ENCODE measurements around the gene PRICKLE2. TPM values are rescaled to one million over a fixed set of nuclear protein-coding genes. Genes with fewer than 3 reads are reported as not detected.

Gene PRICKLE2
- total and polyA plus RNA-seq, 4 donors, result 0.89 to 8.0 (median 3.2) TPM

DNA sequence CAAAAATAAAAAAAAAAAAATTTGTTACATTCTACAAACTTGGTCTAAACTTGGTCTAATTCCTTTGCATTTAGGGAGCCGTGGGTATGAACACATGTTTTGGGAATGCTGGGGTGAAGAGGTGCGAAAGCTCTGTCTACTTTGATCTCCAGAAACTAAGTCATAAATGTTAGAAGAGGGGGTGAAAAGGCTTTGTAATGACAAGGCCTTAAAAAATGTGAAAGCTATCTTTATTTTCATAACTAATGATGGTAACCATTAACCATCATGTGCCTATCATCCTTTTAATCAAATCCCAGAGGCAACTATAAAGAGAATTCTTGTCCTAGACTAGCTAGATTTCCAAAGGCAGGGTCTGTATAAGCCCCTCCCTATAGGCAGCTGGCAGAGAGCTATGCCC lies 60.9 kb downstream of the PRICKLE2 start (continued):
- TF ChIP-seq, protein P1, sequence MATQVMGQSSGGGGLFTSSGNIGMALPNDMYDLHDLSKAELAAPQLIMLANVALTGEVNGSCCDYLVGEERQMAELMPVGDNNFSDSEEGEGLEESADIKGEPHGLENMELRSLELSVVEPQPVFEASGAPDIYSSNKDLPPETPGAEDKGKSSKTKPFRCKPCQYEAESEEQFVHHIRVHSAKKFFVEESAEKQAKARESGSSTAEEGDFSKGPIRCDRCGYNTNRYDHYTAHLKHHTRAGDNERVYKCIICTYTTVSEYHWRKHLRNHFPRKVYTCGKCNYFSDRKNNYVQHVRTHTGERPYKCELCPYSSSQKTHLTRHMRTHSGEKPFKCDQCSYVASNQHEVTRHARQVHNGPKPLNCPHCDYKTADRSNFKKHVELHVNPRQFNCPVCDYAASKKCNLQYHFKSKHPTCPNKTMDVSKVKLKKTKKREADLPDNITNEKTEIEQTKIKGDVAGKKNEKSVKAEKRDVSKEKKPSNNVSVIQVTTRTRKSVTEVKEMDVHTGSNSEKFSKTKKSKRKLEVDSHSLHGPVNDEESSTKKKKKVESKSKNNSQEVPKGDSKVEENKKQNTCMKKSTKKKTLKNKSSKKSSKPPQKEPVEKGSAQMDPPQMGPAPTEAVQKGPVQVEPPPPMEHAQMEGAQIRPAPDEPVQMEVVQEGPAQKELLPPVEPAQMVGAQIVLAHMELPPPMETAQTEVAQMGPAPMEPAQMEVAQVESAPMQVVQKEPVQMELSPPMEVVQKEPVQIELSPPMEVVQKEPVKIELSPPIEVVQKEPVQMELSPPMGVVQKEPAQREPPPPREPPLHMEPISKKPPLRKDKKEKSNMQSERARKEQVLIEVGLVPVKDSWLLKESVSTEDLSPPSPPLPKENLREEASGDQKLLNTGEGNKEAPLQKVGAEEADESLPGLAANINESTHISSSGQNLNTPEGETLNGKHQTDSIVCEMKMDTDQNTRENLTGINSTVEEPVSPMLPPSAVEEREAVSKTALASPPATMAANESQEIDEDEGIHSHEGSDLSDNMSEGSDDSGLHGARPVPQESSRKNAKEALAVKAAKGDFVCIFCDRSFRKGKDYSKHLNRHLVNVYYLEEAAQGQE (IDR thresholded peaks at IDR 0.05), result no peak
- TF ChIP-seq FOXA2 (IDR thresholded peaks at IDR 0.05) (no peak), RXRA (IDR thresholded peaks at IDR 0.05) (no peak), FOXA1 (IDR thresholded peaks at IDR 0.05) (no peak), HNF4A (conservative IDR thresholded peaks at IDR 0.05) (no peak), EGR1 (IDR thresholded peaks at IDR 0.05; ENCODE audit: low read depth in 2 of 2) (no peak)

DNA sequence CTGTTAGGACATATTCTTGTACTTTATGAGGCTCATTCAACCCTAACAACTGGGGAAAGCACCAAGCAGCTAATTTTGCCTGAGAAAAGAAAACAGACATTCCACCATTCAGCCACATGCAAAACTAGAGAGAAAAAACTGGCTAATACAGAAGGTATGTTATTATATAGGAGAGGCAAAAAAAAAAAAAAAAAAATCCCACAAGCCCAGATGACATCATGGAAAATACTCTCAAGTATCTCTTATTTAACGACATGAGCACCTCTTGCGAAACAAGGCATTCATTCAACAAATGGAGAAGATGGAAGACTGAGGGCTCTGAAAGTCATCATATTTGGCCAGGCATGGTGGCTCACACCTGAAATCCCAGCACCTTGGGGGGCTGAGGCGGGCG lies 61.5 kb downstream of the PRICKLE2 start:
- Histone ChIP-seq H3K4me3 (ENCODE audit: low read depth in 1 of 3, low read length in 3 of 3) (no peak overlapping the region), H3K27ac (ENCODE audit: low read depth in 1 of 2, low read length in 2 of 2) (no peak overlapping the region), H3K9me3 (ENCODE audit: control insufficient read depth in 4 of 4, low read length in 3 of 4) (no peaks in the 10 kb centered on the region), H3K4me1 (ENCODE audit: control insufficient read depth in 4 of 4, insufficient read depth in 4 of 4, low read length in 3 of 4) (no peaks in the 10 kb centered on the region), H3K9ac (ENCODE audit: low read depth in 1 of 2, low read length in 2 of 2) (no peak overlapping the region), H3K36me3 (ENCODE audit: control insufficient read depth in 4 of 4, insufficient read depth in 3 of 4, low read depth in 1 of 4, low read length in 3 of 4) (no peaks in the 10 kb centered on the region), H3K27me3 (ENCODE audit: control insufficient read depth in 4 of 4, insufficient read depth in 4 of 4, low read length in 3 of 4) (peaks cover 0 to 4% (median 0%) of the 10 kb centered on the region in 4 donors)
- TF ChIP-seq JUND (IDR thresholded peaks at IDR 0.05) (no peak), EGR1 (IDR thresholded peaks at IDR 0.05; ENCODE audit: low read depth in 2 of 2) (no peak), GABPA (IDR thresholded peaks at IDR 0.05 in 1 of 2, conservative IDR thresholded peaks at IDR 0.05 in 1 of 2) (no peak)
- TF ChIP-seq, protein P2, sequence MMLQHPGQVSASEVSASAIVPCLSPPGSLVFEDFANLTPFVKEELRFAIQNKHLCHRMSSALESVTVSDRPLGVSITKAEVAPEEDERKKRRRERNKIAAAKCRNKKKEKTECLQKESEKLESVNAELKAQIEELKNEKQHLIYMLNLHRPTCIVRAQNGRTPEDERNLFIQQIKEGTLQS (IDR thresholded peaks at IDR 0.05), result no peak
- DNase-seq (ENCODE audit: low spot score), result no peak
- 81% methylated on average over 4 of the region's 4 CpGs for WGBS

DNA sequence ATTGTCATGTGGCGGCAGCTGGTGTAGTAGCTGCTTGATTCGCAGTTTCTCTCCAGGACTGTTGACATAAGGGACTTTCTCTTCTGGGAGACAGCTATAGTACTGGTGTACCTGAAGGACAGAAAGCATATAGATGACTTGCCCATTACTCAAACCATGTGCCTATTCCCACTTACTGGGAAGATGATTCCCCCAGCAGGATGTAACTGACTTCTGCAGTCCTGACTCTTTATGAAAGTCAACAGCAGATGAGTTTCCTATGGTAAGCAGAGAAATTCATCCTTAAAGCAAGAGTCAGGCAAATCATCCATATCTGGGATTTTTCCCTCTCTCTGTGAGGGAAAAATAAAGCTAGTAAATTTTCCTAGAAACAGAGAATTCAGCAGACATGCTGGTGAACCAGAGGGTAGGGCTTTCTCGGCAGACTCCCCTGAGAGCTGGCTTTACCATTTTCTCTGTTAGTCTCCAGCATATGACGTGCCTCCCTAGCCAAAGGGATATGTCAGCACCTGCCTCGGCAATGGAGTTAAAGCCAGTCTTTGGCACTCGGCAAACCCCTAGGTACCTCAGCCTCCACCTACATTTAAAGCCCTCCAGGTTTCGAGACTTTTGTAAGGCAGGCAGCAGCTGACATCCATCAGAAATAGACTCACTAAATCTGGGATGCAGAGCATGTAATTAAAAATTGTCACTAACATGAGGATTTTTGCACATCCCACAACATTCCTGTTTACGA lies 62.1 kb downstream of the PRICKLE2 start:
- Histone ChIP-seq H3K36me3 (ENCODE audit: control insufficient read depth in 4 of 4, insufficient read depth in 3 of 4, low read depth in 1 of 4, low read length in 3 of 4) (no peaks in the 10 kb centered on the region), H3K9me3 (ENCODE audit: control insufficient read depth in 4 of 4, low read length in 3 of 4) (no peaks in the 10 kb centered on the region), H3K27ac (ENCODE audit: low read depth in 1 of 2, low read length in 2 of 2) (no peak overlapping the region), H3K27me3 (ENCODE audit: control insufficient read depth in 4 of 4, insufficient read depth in 4 of 4, low read length in 3 of 4) (peaks cover 0 to 4% (median 0%) of the 10 kb centered on the region in 4 donors), H3K9ac (ENCODE audit: low read depth in 1 of 2, low read length in 2 of 2) (no peak overlapping the region), H3K4me3 (ENCODE audit: low read depth in 1 of 3, low read length in 3 of 3) (no peak overlapping the region), H3K4me1 (ENCODE audit: control insufficient read depth in 4 of 4, insufficient read depth in 4 of 4, low read length in 3 of 4) (no peaks in the 10 kb centered on the region)
- DNase-seq (ENCODE audit: low spot score), result no peak
- TF ChIP-seq, protein P3, sequence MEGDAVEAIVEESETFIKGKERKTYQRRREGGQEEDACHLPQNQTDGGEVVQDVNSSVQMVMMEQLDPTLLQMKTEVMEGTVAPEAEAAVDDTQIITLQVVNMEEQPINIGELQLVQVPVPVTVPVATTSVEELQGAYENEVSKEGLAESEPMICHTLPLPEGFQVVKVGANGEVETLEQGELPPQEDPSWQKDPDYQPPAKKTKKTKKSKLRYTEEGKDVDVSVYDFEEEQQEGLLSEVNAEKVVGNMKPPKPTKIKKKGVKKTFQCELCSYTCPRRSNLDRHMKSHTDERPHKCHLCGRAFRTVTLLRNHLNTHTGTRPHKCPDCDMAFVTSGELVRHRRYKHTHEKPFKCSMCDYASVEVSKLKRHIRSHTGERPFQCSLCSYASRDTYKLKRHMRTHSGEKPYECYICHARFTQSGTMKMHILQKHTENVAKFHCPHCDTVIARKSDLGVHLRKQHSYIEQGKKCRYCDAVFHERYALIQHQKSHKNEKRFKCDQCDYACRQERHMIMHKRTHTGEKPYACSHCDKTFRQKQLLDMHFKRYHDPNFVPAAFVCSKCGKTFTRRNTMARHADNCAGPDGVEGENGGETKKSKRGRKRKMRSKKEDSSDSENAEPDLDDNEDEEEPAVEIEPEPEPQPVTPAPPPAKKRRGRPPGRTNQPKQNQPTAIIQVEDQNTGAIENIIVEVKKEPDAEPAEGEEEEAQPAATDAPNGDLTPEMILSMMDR (IDR thresholded peaks at IDR 0.05; ENCODE audit: low read depth, low read length, missing input control), result no peak
- TF ChIP-seq TAF1 (conservative IDR thresholded peaks at IDR 0.05) (no peak), HNF4A (conservative IDR thresholded peaks at IDR 0.05) (no peak), RAD21 (IDR thresholded peaks at IDR 0.05) (no peak), FOXA2 (IDR thresholded peaks at IDR 0.05) (no peak), JUND (IDR thresholded peaks at IDR 0.05) (no peak)
- TF ChIP-seq, protein P1 (IDR thresholded peaks at IDR 0.05), result no peak
- TF ChIP-seq, protein P4, sequence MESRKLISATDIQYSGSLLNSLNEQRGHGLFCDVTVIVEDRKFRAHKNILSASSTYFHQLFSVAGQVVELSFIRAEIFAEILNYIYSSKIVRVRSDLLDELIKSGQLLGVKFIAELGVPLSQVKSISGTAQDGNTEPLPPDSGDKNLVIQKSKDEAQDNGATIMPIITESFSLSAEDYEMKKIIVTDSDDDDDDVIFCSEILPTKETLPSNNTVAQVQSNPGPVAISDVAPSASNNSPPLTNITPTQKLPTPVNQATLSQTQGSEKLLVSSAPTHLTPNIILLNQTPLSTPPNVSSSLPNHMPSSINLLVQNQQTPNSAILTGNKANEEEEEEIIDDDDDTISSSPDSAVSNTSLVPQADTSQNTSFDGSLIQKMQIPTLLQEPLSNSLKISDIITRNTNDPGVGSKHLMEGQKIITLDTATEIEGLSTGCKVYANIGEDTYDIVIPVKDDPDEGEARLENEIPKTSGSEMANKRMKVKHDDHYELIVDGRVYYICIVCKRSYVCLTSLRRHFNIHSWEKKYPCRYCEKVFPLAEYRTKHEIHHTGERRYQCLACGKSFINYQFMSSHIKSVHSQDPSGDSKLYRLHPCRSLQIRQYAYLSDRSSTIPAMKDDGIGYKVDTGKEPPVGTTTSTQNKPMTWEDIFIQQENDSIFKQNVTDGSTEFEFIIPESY (IDR thresholded peaks at IDR 0.05), result no peak
- TF ChIP-seq, protein P2 (IDR thresholded peaks at IDR 0.05), result no peak
- TF ChIP-seq, protein P5, sequence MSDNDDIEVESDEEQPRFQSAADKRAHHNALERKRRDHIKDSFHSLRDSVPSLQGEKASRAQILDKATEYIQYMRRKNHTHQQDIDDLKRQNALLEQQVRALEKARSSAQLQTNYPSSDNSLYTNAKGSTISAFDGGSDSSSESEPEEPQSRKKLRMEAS (IDR thresholded peaks at IDR 0.05), result no peak
- 87% methylated on average over 8 of the region's 8 CpGs for WGBS

All from liver (tissue), 9 donors.